NCI-H1436 treated with DMSO at 0.1 percent for 48 hours (cell line): ENCODE measurements around the gene LECT2.

Experiments used
- DNase-seq: peaks from one replicate; lab custom pipeline; 2025; lab: John Stamatoyannopoulos, UW

Gene LECT2

DNA sequence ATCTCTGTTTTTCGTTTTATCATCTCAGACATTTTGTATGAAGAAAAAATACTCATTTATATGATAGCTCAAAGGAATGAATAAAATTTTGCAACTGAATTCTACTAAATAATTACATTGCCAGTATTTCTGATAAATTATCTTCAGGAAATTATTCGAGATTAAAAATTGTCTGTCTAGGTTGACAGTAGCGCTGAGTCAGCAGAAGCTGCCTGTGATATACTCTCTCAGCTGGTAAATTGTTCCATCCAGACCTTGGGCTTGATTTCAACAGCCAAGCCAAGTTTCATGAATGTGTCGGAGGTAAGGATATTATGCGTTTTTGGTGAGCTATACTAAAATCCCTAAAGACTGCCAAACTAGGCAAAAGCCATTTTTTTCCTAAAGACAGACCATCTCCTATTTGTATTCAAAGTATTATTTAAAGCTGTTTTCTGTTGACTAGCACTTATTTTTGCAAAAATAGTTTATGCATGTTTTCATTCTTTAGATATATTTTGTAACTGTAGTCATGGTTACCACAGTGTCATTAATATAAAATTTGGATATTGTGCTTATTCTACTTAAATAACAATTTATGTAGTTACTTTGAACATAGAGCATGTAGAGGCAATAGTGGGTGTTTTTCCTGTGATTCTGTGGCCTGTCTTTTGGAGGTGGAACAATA, 17.4 kb downstream of the LECT2 start:
- DNase-seq, result no peak

DNA sequence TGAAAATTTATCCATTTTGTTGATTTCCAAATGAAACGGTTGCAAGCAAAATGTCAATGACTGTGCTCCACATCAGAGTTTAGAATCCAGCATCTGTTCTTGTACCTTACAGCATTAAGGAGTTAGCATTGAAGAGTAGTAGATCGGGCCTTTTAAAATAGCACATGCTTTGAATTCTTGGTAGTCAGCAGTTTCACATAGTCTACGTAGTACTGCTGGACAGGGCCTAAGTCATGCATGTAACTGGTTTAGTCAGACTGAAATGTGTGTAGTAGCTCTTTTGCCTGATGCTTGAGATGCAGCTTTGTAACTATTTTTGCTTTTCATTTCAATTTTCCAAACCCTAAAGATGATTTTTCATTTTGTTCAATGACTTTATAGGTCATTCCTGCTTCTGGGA, 19.8 kb downstream of the LECT2 start:
- no peak for DNase-seq

DNA sequence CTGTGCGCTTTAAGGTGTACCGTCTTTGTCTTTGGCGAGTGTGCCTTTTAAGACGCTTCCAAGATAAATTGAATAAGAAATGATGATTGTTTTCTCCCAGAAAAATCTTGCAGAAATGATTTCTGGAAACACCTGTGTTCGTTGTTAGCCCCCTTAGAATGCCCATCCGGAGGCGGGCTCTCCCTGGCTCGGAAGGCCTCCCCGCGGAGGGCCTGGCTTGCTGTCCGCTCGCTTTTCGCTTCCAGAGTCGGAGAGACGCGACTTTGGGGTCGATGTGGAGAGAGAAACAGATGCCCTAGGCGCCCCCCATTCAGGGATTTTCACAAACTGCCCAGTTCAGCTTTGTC, 23.9 kb downstream of the LECT2 start:
- DNase-seq, result no peak

DNA sequence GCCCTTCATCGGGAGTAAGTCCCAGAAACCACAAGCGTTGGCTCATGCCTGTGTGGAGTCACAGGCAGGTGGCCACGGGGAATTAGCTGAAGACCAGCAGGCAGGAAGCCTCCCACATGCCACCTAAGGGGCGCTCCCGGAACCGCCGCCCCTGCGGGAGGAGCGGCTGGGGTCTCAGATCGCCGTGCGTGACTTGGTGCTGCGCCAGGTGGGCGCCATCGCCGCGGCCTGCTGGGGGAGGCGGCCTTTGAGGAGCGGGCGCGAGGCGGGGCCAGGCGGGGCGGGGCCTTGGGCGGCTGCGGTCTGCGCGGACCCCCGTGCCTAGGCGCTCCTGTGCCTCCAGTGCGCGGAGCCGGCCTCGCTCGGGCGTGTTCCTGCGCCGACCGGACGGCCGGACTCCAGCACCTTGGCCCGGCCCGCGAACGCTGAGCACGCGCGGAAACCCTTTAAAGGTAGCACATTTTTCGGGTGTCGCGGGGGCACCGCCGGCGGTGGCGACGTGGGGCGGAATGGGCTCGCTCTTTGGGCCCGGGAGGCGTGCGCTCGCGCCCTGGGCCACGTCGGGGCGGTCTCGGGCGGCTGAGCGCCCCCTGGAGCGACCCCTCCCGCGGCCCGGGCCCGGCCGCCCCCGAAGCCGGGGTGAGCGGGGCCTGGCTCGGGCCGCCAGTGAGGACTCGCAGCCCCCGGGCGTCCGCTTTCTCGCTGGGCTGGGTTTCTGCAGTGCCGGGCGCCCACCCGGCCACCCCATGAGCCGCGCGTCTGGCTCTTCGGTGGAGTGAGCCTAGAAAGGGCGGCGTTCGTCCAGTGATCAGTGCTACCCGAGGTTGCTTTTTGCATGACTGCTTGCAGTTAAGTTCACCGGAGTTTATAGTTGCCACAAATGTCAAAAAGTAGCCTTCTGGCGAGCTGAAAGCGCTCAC, 24.5 kb downstream of the LECT2 start:
- no peak for DNase-seq

DNA sequence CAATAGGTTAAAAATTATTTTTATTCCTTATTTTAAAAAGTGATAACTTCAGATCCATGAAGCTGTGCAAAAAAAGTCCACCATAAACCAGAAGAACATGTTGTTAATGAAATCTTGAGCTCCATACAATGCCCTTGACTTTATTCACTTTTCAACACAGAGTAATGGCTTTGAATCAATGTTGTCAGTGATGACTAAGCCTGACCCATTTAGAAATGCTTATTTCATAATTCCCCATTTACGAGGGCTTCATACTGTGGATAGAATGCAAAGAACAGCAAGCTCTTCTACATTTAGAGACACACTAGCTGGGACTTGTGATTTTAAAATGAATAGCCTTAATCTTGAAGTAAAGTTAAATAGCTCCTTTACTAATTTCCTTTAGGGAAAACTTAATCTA, 33.4 kb downstream of the LECT2 start:
- no peak for DNase-seq

DNA sequence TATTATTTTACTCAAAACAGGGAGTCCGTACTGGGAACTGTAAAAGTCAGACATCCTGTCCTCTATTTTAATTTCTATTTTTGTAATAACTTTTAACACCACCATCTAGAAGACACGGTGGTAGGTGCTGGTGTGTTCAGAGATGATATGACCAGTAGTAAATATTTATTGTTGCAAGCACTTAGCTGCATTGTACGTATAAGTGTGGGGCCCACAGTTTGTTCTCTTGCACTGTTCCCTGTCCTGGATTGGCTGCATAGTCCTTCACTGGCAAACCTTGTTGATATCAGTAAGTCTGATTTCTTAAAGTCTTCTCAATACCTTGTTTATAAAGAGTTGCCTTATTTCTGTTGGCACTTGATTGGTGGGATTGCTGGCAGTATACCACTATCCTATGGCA, 34.6 kb downstream of the LECT2 start:
- DNase-seq, result no peak

DNA sequence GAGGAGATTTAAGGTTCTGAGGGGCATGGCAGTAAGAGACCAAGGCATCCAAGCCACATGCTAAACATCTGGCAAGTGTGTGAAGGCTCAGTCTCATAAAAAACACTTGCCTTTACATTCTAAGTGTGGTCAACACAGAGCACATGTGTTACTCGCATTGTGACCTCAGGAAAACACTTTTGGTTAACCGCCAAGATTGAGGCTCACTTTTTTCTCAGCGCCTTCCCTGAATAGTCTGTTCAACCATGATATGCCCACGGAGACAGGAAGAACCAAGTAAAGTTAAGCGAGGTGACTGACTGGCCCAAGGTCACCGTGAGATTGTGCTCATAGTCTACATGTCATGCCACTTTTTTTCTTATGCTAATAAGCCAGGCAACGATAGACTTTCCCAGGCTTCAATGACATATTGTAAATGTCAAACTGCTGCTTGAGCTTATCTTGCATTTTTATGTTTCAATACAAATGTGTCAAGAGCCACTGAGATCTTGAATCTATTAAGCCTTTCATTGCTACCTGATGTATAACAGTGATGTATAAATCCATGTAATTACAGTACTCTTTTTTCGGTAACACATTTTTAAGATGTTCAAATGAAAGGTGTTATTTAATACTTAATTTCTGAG, 38.0 kb downstream of the LECT2 start:
- no peak for DNase-seq

DNA sequence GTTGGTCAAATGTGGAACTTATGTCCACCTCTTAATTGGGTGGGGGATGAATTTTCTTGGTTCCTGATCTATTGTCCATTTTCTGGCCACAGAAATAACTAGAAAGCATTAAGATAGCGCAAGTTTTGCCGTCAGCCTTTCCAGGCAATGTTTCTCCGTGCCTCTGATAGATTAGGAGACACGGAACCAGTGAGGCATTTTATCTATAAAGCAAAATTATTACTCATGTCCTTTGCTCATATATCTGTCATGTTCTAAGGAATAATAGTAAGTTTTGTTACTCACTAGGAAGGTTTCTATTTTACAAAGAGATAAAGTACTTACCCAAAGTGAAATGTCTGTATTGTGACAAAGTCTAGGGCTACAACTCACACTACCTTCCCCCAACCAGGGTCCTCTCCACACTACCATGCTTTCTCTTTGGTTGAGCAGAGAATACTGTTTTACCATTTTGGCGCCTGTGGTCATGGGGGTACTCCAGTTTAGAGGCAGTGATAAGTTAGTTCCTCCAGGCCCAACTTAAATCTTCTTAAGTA, 39.2 kb downstream of the LECT2 start:
- DNase-seq, result no peak

DNA sequence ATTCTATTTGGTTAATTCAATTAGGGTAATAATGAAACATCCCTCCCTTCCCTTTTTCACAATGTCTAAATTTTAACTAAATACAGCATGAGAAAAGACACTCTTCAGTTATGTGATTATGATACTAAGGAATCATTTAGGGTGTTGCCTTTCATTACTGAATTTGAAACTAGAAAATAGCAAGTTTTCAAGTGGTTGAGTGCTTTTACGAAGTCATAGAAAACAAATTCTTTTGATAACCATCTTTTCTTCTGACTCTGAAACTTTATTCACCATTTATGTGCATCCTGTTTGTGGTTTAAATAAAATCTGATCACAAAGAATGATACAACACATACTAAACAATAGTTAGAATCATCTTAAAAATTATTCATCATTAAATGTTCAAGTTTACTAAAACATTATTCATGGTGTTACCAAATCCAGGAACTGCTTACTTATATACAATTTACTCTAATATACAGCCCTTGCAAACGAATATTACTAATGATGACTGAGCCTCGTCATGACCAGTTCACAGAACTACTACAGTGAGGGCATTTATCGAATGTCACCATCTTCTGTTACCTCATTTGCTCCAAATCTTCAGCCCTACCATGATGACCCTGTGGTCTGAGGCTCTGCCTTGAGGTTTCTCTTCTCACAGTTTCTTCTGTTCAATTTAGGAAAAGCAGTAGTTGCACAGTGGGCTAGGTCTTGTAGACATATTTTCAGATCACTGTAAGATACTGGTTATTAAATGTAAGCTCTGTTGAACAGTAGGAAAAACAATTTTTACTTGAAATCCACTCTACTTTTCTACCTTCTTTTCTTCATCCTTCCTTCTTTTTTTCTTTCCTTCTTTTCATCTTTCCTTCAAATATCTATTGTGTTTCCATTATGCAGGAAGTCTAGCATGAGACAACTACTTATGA, 40.8 kb downstream of the LECT2 start:
- DNase-seq, result no peak

DNA sequence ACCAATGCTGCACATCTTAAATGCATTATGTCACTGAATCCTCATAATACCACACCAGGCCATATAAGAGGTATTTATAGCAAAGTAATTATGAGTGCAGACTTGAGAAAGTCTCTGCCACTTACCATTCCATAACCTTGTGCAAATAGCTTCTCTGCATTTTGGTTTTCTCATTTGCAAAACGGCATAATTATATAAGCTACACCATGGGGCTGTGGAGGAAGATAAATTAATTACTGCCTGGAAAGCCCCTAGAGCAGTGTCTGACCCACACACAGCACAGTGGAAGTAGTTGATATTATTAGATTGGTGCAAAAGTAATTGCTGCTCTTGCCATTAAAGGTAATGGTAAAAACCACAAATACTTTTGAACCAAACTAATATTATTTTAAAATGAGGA, 49.6 kb downstream of the LECT2 start:
- no peak for DNase-seq

DNA sequence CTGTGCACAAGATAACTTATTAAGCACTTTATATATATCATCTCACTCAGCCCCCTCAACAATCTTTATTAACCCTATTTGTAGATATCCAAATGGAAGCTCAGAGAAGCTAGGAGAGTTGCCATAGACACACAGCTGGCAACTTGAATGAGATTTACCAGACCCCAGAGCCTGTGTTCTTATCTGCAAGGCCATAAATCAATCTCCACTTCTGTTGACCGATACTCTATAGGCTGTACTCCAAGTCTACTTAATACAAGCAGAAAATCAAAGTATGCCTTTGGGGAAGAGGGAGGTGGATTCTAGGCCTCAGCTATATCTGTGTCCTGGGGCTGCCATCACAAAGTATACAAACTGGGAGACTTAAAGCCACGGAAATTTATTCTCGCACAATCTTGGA, 53.1 kb downstream of the LECT2 start:
- DNase-seq, result no peak

DNA sequence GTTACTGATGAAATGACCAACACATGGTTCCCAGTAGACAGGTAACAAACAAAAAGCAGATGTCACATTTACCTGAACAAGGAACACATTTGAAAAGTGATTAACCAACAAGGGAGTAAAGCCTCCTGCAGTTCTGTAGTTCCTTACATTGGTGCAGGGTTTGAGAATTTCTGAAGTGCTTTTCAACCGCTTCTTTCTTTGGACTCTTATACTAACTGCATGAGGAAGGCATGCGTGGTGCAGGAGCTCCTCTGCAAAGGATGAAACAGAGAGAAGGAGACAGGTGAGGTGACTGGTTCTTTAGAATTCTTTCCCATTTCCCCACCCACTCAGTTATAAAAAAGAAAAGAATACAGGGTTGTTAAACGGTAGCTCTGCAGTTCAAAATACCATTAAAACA, 54.5 kb downstream of the LECT2 start:
- no peak for DNase-seq

DNA sequence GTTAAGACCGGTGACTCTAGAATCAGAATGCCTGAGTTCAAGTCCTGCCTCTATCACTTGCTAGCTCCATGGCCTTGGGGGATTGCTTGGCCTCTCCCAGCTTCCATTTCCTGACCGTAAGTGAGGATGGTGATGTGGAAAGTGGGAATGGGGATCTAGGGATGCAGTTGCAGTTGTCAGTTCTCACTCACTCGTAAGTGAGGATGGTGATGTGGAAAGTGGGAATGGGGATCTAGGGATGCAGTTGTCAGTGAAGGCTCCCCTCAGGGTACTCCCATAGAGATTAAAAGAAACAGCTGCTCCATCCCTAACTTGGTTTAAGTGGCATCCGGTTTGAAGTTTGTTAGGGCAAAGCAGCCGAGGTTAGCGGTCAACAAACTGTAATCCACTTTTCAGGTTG, 56.1 kb downstream of the LECT2 start:
- no peak for DNase-seq
